Right atrium auricular region (tissue), 2 donors: Measurements from ENCODE around the gene SH3GL3. TPM values are rescaled to one million over a fixed set of nuclear protein-coding genes. Genes with fewer than 3 reads are reported as not detected.

Experiments
- DNase-seq: peaks from one replicate; pipeline ENCODE4 v3.0.0-alpha.2; 2019; ENCODE audit warnings: low spot score
- H3K27ac ChIP-seq, 2 donors: fragments of 200-600 bp; sonication (generic); 1 replicate in 1 of 2; 2 replicates in 1 of 2; pipeline ENCODE4 v1.5.1; 2016 to 2019
- H3K27me3 ChIP-seq, 2 donors: fragments of 200-600 bp; sonication (generic); one replicate each; pipeline versions ENCODE4 v1.5.1 to v1.6.0; 2017 to 2019
- H3K36me3 ChIP-seq: fragments of 200-600 bp; sonication (generic); one replicate; pipeline ENCODE4 v1.5.1; 2016
- H3K4me1 ChIP-seq, 2 donors: fragments of 200-600 bp; sonication (generic); one replicate each; pipeline versions ENCODE4 v1.5.1 to v1.6.0; 2017 to 2019
- H3K4me3 ChIP-seq, 2 donors: fragments of 200-600 bp; sonication (generic); 1 replicate in 1 of 2; 2 replicates in 1 of 2; pipeline ENCODE4 v1.5.1; 2017 to 2019; ENCODE audit warnings: mild to moderate bottlenecking in 1 of 2, moderate library complexity in 1 of 2
- H3K9me3 ChIP-seq, 2 donors: fragments of 200-600 bp; sonication (generic); one replicate each; pipeline ENCODE4 v1.5.1; 2019
- total RNA-seq, 2 donors: library from RNA; depleted of rRNA; stranded (reverse); fragments of >200 nt; gene quantifications; one replicate each; pipeline ENCODE4 v1.1.0, GENCODE V29; 2016
- TF ChIP-seq, protein P1 (sequence below), 2 donors: fragments of 200-600 bp; sonication (generic); IDR thresholded peaks; one replicate each; pipeline ENCODE4 v1.5.1; 2019; ENCODE audit warnings: antibody characterized with exemption in 2 of 2

Gene SH3GL3
- total RNA-seq, 2 donors from 2014 or later, result 4.1 TPM; not detected in 1

- DNase-seq, result no peak
- H3K27me3 ChIP-seq, result no peaks in the 10 kb centered on the region
- TF ChIP-seq, protein P1, sequence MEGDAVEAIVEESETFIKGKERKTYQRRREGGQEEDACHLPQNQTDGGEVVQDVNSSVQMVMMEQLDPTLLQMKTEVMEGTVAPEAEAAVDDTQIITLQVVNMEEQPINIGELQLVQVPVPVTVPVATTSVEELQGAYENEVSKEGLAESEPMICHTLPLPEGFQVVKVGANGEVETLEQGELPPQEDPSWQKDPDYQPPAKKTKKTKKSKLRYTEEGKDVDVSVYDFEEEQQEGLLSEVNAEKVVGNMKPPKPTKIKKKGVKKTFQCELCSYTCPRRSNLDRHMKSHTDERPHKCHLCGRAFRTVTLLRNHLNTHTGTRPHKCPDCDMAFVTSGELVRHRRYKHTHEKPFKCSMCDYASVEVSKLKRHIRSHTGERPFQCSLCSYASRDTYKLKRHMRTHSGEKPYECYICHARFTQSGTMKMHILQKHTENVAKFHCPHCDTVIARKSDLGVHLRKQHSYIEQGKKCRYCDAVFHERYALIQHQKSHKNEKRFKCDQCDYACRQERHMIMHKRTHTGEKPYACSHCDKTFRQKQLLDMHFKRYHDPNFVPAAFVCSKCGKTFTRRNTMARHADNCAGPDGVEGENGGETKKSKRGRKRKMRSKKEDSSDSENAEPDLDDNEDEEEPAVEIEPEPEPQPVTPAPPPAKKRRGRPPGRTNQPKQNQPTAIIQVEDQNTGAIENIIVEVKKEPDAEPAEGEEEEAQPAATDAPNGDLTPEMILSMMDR (IDR thresholded peaks at IDR 0.05), result no peak
- H3K27ac ChIP-seq, result no peak overlapping the region
- H3K36me3 ChIP-seq, result no peaks in the 10 kb centered on the region
- H3K4me3 ChIP-seq, result no peak overlapping the region
- no peaks in the 10 kb centered on the region for H3K4me1 ChIP-seq
- no peaks in the 10 kb centered on the region for H3K9me3 ChIP-seq
Observed at GRCh38 chr15:83569341-83569740, 122.2 kb downstream of the SH3GL3 start.

- Histone ChIP-seq H3K36me3 (no peaks in the 10 kb centered on the region), H3K4me3 (no peak overlapping the region), H3K27me3 (no peaks in the 10 kb centered on the region), H3K4me1 (no peaks in the 10 kb centered on the region), H3K27ac (no peak overlapping the region), H3K9me3 (no peaks in the 10 kb centered on the region)
- no peak for DNase-seq
- TF ChIP-seq, protein P1 (IDR thresholded peaks at IDR 0.05), result no peak
Observed at GRCh38 chr15:83570756-83571155, 123.6 kb downstream of the SH3GL3 start.

- H3K27me3 ChIP-seq, result no peaks in the 10 kb centered on the region
- no peak overlapping the region for H3K27ac ChIP-seq
- H3K4me1 ChIP-seq, result no peaks in the 10 kb centered on the region
- TF ChIP-seq, protein P1 (IDR thresholded peaks at IDR 0.05), result peak; percentile 24 to 75
- no peaks in the 10 kb centered on the region for H3K9me3 ChIP-seq
- no peak overlapping the region for H3K4me3 ChIP-seq
- DNase-seq, result no peak
- no peaks in the 10 kb centered on the region for H3K36me3 ChIP-seq
Observed at GRCh38 chr15:83571820-83572707, 124.9 kb downstream of the SH3GL3 start.

DNA sequence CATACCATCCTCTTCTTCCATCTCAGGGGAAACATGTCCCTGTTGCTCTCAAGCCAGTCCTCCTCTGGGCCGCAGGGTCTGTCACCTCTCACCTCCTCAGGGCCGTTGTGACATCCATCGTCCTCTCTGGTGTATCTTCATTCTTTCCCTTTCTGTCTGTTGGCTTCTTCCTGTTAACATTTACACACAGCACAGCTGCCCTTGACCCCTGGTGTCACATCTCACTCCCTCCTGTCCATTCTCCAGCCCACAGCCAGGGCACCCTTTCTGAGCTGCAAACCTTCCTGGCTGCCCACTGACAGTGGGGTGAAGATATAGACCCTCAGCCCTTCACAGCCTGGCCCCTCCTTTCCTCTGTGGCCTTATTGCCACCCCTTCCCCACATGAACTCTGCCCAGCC is 127.2 kb downstream of the SH3GL3 start:
- H3K27ac ChIP-seq, result no peak overlapping the region
- H3K27me3 ChIP-seq, result no peaks in the 10 kb centered on the region
- TF ChIP-seq, protein P1 (IDR thresholded peaks at IDR 0.05), result no peak
- no peaks in the 10 kb centered on the region for H3K9me3 ChIP-seq
- DNase-seq, result no peak
- no peak overlapping the region for H3K4me3 ChIP-seq
- no peaks in the 10 kb centered on the region for H3K4me1 ChIP-seq
- no peaks in the 10 kb centered on the region for H3K36me3 ChIP-seq

GRCh38 chr15:83578691-83579090 is 131.6 kb downstream of the SH3GL3 start:
- Histone ChIP-seq H3K9me3 (no peaks in the 10 kb centered on the region), H3K27ac (no peak overlapping the region), H3K27me3 (no peaks in the 10 kb centered on the region), H3K4me3 (no peak overlapping the region), H3K4me1 (no peaks in the 10 kb centered on the region), H3K36me3 (no peaks in the 10 kb centered on the region)
- no peak for DNase-seq
- TF ChIP-seq, protein P1 (IDR thresholded peaks at IDR 0.05), result no peak
